DOHH2 (cell line): ENCODE results near the gene AGBL1.

Source experiments
- H3F3A ChIP-seq: fragments of 200-600 bp; sonication (generic), shearing (Covaris generic); 2 replicates; pipeline ENCODE4 v1.6.0; 2016; ENCODE audit warnings: antibody characterized with exemption, mild to moderate bottlenecking; ENCODE audit not compliant: control insufficient read depth, insufficient read depth
- H3K27ac ChIP-seq: fragments of 200-600 bp; sonication (generic); 2 replicates; pipeline ENCODE4 v1.5.1; 2014; ENCODE audit warnings: low read depth, mild to moderate bottlenecking, low read length, moderate library complexity
- H3K27me3 ChIP-seq: fragments of 200-600 bp; sonication (generic); 2 replicates; pipeline ENCODE4 v1.6.1; 2014; ENCODE audit warnings: mild to moderate bottlenecking, low read length, mixed read lengths; ENCODE audit not compliant: control insufficient read depth
- H3K36me3 ChIP-seq: fragments of 200-600 bp; sonication (generic); 2 replicates; pipeline ENCODE4 v1.6.1; 2014; ENCODE audit warnings: mild to moderate bottlenecking, low read length, moderate library complexity, mixed read lengths; ENCODE audit not compliant: control insufficient read depth
- H3K4me1 ChIP-seq: fragments of 200-600 bp; sonication (generic); 2 replicates; pipeline ENCODE4 v1.6.1; 2014; ENCODE audit warnings: mild to moderate bottlenecking, low read length, mixed read lengths; ENCODE audit not compliant: control insufficient read depth
- H3K4me2 ChIP-seq: fragments of 200-600 bp; sonication (generic); 2 replicates; pipeline ENCODE4 v1.6.0; 2014; ENCODE audit warnings: mild to moderate bottlenecking, low read length, moderate library complexity
- H3K4me3 ChIP-seq: fragments of 200-600 bp; sonication (generic); 2 replicates; pipeline ENCODE4 v1.5.1; 2014; ENCODE audit warnings: mild to moderate bottlenecking, low read length, mixed read lengths
- H3K79me2 ChIP-seq: fragments of 200-600 bp; sonication (generic); 2 replicates; pipeline ENCODE4 v1.6.1; 2014; ENCODE audit warnings: mild to moderate bottlenecking, low read length, mixed read lengths; ENCODE audit not compliant: control insufficient read depth
- H3K9me2 ChIP-seq: fragments of 200-600 bp; sonication (generic); replicated peaks from 2 replicates; pipeline ENCODE4 v1.6.1; 2014; ENCODE audit warnings: mild to moderate bottlenecking, low read length, mixed read lengths; ENCODE audit not compliant: control insufficient read depth
- H3K9me3 ChIP-seq: fragments of 200-600 bp; sonication (generic); 2 replicates; pipeline ENCODE4 v1.6.1; 2014; ENCODE audit warnings: antibody characterized with exemption, low read length, mixed read lengths; ENCODE audit not compliant: control insufficient read depth, insufficient read depth
- H4K20me1 ChIP-seq: fragments of 200-600 bp; sonication (generic); 2 replicates; pipeline ENCODE4 v1.6.0; 2014; ENCODE audit warnings: low read depth, mild to moderate bottlenecking, antibody characterized with exemption, low read length, moderate library complexity; ENCODE audit not compliant: control insufficient read depth, insufficient read depth
- EZH2phosphoT487 ChIP-seq: fragments of 200-600 bp; sonication (generic); IDR thresholded peaks from 2 replicates; pipeline ENCODE4 v1.6.1; 2017; ENCODE audit warnings: borderline replicate concordance, mild to moderate bottlenecking, antibody characterized with exemption, low read length, moderate library complexity, mixed read lengths
- TF ChIP-seq, protein P1 (sequence below): fragments of 200-600 bp; sonication (generic); IDR thresholded peaks from one replicate; pipeline ENCODE4 v1.5.1; 2014; ENCODE audit warnings: antibody characterized with exemption, mild to moderate bottlenecking, low read depth, low read length; ENCODE audit not compliant: poor library complexity, severe bottlenecking

AGBL1 gene

GRCh38 chr15:86059851-86060250, 19.8 kb upstream of the AGBL1 start:
- Histone ChIP-seq H3F3A (no peaks in the 10 kb centered on the region), H3K4me1 (no peaks in the 10 kb centered on the region), H4K20me1 (no peaks in the 10 kb centered on the region), H3K79me2 (no peaks in the 10 kb centered on the region), H3K27me3 (no peaks in the 10 kb centered on the region), H3K36me3 (no peaks in the 10 kb centered on the region), H3K9me2 (no peaks in the 10 kb centered on the region), H3K4me2 (no peak overlapping the region), H3K4me3 (no peak overlapping the region), H3K27ac (no peak overlapping the region), H3K9me3 (no peaks in the 10 kb centered on the region)
- TF ChIP-seq, protein P1, sequence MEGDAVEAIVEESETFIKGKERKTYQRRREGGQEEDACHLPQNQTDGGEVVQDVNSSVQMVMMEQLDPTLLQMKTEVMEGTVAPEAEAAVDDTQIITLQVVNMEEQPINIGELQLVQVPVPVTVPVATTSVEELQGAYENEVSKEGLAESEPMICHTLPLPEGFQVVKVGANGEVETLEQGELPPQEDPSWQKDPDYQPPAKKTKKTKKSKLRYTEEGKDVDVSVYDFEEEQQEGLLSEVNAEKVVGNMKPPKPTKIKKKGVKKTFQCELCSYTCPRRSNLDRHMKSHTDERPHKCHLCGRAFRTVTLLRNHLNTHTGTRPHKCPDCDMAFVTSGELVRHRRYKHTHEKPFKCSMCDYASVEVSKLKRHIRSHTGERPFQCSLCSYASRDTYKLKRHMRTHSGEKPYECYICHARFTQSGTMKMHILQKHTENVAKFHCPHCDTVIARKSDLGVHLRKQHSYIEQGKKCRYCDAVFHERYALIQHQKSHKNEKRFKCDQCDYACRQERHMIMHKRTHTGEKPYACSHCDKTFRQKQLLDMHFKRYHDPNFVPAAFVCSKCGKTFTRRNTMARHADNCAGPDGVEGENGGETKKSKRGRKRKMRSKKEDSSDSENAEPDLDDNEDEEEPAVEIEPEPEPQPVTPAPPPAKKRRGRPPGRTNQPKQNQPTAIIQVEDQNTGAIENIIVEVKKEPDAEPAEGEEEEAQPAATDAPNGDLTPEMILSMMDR: no peak

- Histone ChIP-seq H3F3A (no peaks in the 10 kb centered on the region), H3K9me2 (no peaks in the 10 kb centered on the region), H4K20me1 (no peaks in the 10 kb centered on the region), H3K36me3 (no peaks in the 10 kb centered on the region), H3K27ac (no peak overlapping the region), H3K4me3 (no peak overlapping the region), H3K4me2 (no peak overlapping the region), H3K4me1 (no peaks in the 10 kb centered on the region), H3K79me2 (no peaks in the 10 kb centered on the region), H3K9me3 (no peaks in the 10 kb centered on the region), H3K27me3 (no peaks in the 10 kb centered on the region)
- no peak for TF ChIP-seq EZH2phosphoT487
- TF ChIP-seq, protein P1: no peak
Observed at GRCh38 chr15:86060674-86061073, 19.0 kb upstream of the AGBL1 start.

GRCh38 chr15:86061581-86061980, 18.1 kb upstream of the AGBL1 start:
- no peaks in the 10 kb centered on the region for H3K36me3 ChIP-seq

More at GRCh38 chr15:86061581-86061980, 18.1 kb upstream of the AGBL1 start:
- no peaks in the 10 kb centered on the region for H3K4me1 ChIP-seq
- H4K20me1 ChIP-seq: no peaks in the 10 kb centered on the region
- no peak for TF ChIP-seq EZH2phosphoT487
- TF ChIP-seq, protein P1: no peak
- no peaks in the 10 kb centered on the region for H3K79me2 ChIP-seq
- H3K27ac ChIP-seq: no peak overlapping the region
- H3K9me2 ChIP-seq: no peaks in the 10 kb centered on the region
- no peak overlapping the region for H3K4me2 ChIP-seq
- no peak overlapping the region for H3K4me3 ChIP-seq
- H3F3A ChIP-seq: no peaks in the 10 kb centered on the region
- no peaks in the 10 kb centered on the region for H3K27me3 ChIP-seq
- no peaks in the 10 kb centered on the region for H3K9me3 ChIP-seq
